ENCODE measurements around the gene RAB25.
A peak's percentile ranks its signal among the peaks of the same experiment; 100 is the strongest.

The RAB25 gene

GRCh38 chr1:156081180-156081916, 20.4 kb downstream of the RAB25 start:
- DNase-seq, result no peak

- DNase-seq, result peak; percentile 18
Observed at GRCh38 chr1:156081917-156082308, 21.0 kb downstream of the RAB25 start.

- DNase-seq, result peak; percentile 86
Observed at GRCh38 chr1:156082309-156083091, 21.5 kb downstream of the RAB25 start, which contains the start of gene MEX3A. MEX3A (minus strand) TSS chr1:156082465; CDS start chr1:156081998, 467 bp downstream.

- no peak for DNase-seq
Observed at GRCh38 chr1:156083800-156084790, 23.1 kb downstream of the RAB25 start.

GRCh38 chr1:156086256-156086662, 25.3 kb downstream of the RAB25 start:
- no peak for DNase-seq

- no peak for DNase-seq
Observed at GRCh38 chr1:156089704-156090103, 28.7 kb downstream of the RAB25 start.

GRCh38 chr1:156090138-156090839, 29.3 kb downstream of the RAB25 start:
- DNase-seq, result no peak

- DNase-seq, result peak; percentile 92
Observed at GRCh38 chr1:156090840-156091188, 29.9 kb downstream of the RAB25 start.

- no peak for DNase-seq
Observed at GRCh38 chr1:156091610-156092009, 30.6 kb downstream of the RAB25 start.

- no peak for DNase-seq
Observed at GRCh38 chr1:156095906-156096508, 35.0 kb downstream of the RAB25 start.

- peak; percentile 74 for DNase-seq
Observed at GRCh38 chr1:156096640-156097391, 35.9 kb downstream of the RAB25 start.

GRCh38 chr1:156097499-156098178, 36.7 kb downstream of the RAB25 start:
- no peak for DNase-seq

- no peak for DNase-seq
Observed at GRCh38 chr1:156098784-156099183, 37.8 kb downstream of the RAB25 start.

GRCh38 chr1:156099282-156099681, 38.3 kb downstream of the RAB25 start:
- DNase-seq, result no peak

GRCh38 chr1:156100205-156100995, 39.4 kb downstream of the RAB25 start:
- DNase-seq, result no peak

- no peak for DNase-seq
Observed at GRCh38 chr1:156101880-156102279, 40.9 kb downstream of the RAB25 start.

- no peak for DNase-seq
Observed at GRCh38 chr1:156102633-156103511, 41.9 kb downstream of the RAB25 start.

- DNase-seq, result no peak
Observed at GRCh38 chr1:156103521-156103947, 42.6 kb downstream of the RAB25 start.
